Putamen (tissue), 1 donor: ENCODE results near the gene OPN5.

ENCODE experiments used
- DNase-seq: peaks from one replicate; pipeline ENCODE4 v3.0.0-alpha.2; 2016; ENCODE audit warnings: low spot score

Gene OPN5

DNA sequence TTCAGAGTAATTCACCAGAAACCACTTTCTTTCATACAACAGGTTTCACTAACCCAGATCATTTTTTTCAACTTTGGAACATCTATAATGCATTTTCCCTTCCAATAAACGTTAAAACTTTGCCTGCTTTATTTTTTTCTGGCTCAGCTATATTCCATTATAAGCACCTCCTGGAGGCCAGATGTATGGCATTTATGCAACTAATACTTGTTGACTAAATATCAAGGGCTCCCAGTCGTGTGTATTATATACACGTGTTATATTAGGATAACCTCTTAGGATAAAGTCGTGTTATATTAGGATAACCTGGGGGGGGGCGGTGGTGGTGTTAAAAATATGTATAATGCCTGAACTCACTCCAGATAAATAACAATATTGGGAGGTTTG lies 6.7 kb downstream of the OPN5 start:
- no peak for DNase-seq

- DNase-seq, result no peak
These were observed 7.7 kb downstream of the OPN5 start for GRCh38 chr6:47789553-47789952.

- DNase-seq, result no peak
These were observed 10.4 kb downstream of the OPN5 start for GRCh38 chr6:47792216-47792733.

DNA sequence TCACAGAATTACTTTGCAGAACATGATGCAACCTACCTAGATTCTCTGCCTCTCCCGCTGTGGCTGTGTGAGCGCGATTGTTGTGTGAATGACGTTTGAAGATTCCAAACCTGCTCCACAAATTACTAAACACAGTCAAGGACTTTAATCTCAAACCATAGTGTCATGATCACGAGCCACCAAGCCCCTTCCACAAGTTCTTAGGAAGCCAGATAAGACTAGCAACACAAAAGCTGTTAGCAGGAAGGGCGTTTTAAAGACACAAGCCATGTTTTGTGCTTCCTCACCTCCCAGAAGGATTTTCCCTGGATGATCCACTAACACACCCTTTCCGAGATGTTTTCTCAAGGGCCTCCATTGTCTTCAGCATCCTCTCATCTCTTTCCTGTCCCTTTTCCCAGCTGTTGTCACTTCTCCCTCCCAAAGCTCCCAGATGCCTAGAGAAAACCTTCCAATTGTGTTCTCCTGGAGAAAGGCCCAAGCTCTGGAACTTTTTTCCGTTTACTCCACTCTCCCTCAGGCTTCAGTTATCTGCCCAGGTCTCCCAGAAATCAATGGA lies 12.8 kb downstream of the OPN5 start:
- no peak for DNase-seq

DNA sequence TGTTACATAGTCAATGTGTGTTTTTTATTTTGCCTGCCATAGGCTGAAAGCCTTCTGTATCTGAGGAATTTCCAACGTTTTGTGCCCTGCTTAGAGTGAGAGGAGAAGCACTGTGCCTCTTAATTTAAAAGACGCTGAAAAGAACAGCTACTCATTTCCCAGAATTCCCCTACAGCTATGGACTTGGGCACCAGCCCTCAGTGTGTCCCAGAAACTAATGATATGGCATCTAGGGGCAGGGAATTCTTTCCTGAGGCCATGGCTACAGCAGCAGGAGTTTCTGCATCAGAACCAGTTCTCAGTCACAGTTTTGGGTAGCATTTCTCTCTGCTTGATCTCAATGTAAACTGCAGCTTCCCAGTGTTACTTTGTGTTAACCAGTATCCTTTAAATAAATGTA lies 20.2 kb downstream of the OPN5 start:
- DNase-seq, result no peak

DNA sequence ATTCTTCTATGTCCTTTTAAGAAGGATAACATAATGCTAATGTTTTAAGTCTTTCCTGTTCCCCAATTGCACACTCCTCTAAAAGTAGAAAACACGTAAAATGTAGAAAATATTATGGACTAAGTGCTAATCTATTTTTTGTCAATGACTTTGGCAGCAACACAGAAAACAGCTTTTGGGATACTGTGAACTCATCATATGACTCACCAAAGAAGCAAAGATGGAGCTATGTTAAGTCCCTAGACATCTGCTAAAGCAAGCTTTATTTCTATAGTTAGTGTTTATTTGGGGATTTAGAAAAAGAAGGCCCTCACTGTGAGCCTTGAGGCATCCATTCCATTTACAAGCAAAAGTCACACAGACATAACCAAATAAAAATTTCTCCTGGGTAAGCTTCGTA lies 23.0 kb downstream of the OPN5 start:
- DNase-seq, result no peak

DNA sequence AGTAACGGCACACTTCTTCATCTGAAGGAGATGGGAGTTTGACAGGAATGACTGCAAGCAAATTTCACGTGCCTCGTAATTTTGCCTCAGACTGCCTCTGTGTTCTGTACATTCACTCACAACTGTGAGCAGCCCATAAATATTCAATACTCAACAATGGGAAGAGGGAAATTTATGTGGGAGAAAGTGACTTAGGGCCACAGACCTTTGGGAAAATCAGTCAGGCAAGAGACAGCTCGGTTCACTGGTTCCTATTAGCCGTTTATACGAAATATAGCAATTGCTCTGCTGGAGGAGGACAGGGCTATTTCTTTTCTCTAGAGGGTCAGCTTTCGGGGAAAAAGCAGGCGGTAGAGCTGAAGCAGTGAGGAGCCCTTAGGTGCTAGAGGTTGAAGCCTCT lies 28.0 kb downstream of the OPN5 start:
- DNase-seq, result no peak

DNA sequence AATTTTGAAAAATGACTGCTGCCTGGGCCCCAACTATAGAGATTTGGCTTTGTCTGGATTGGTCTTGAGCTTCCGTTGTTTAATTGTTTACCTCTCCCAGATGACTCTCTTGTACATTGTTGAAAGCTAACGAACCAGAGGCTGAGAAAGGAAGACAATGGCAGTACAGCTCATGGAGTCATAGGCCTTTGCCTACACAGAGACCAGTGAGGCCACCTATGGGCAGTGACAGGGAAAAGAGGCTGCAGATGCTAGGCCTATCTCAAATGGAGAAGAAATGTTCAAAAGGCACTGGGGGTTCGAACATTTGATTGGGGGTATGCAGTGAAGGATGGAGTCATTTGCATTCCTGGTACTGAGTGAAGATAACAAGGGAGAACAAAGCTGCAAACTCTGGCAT lies 29.1 kb downstream of the OPN5 start:
- no peak for DNase-seq

DNA sequence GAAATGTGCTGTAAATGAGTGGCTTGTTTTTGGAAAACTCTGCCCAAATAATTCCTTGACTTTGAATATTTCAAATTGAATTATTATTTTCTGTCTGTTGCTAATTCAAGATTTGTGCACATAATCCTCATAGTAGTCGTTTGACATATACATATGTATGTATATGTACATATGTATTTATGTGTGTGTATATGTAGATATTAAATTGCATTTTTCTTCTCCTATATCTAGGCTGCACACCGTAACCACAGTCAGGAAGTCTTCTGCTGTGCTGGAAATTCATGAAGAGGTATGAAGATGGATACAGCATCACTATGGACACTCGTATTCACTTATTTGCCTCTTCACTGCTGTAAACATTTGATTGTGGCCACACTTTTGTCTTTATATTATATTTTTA lies 29.6 kb downstream of the OPN5 start:
- no peak for DNase-seq

DNA sequence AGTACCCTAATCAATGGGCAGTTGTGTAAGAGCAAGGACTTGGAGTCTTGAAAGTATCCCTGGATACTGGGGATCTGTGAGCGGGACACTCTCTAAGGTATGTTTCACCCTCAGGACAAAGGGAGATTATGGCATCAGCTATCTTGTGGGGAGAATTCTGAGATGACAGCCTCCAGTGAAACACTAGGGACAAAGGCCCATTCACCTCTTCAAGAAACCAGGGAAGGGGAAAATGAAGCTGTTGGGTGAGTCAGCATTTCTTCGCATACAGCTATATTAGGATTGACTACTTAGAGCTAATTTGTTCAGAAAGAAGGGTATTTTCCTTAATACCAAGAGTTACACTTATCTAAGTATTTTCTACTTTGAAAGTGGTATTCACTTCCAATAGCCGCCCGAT lies 35.9 kb downstream of the OPN5 start:
- DNase-seq, result no peak

DNA sequence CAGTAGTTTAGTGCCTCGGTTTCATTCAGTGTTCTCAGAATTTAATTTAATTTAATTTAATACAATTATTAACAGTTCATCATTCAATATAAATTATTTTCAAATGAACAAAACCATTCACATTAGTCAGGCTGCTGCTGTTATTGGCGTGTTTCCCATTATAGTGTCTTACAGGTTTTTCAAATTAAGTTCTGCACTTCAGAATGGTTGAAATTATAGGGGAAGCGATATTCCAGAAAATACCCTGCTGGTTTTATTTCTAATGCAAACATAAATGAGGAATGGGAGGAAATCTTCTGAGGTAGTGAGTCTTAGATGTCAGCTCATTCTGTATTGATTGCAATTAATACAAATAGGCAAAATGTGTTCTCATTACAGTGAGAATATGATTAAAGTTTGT lies 37.6 kb downstream of the OPN5 start:
- no peak for DNase-seq

- no peak for DNase-seq
These were observed 41.2 kb downstream of the OPN5 start for GRCh38 chr6:47822856-47823554.

- no peak for DNase-seq
These were observed 50.7 kb downstream of the OPN5 start for GRCh38 chr6:47832386-47833100.

- no peak for DNase-seq
These were observed 52.4 kb downstream of the OPN5 start for GRCh38 chr6:47834196-47834595.

DNA sequence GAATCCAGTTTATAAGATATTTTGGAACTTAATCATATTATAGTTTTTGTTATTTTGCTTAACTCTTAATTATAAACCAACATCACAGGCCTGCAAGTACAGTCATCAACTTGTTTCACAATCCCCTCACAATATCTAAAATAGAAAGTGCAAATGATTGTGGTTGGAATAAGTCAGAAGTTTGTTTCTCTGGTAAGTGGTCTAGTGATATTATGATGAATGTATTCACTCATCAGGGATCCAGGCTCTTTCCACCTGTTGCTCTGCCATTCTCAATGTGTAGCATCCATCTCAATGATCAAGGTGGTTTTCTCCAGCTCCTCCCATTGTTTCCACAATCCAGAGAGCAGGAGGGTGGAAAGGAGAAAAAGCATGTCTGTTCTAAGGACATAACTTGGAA lies 54.2 kb downstream of the OPN5 start:
- no peak for DNase-seq

GRCh38 chr6:47836639-47837038 lies 54.8 kb downstream of the OPN5 start:
- DNase-seq, result no peak

DNA sequence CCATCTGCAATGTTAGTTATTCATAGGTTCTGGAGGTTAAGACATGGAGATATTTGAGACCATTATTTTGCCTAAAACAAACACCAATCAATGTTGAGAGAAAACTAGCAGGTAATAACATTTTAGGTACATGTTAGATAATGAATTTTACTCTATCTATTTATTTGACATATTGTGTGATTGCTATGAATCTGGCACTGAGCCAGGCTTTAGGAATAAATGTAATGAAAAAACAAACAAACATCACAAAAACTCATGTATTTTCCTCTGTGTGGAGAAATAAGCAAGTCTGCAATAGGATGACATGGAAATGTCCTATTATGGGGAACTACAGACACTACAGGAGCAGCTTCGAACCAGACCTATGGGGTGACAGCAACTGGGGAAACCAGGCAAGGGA lies 57.8 kb downstream of the OPN5 start:
- no peak for DNase-seq

DNA sequence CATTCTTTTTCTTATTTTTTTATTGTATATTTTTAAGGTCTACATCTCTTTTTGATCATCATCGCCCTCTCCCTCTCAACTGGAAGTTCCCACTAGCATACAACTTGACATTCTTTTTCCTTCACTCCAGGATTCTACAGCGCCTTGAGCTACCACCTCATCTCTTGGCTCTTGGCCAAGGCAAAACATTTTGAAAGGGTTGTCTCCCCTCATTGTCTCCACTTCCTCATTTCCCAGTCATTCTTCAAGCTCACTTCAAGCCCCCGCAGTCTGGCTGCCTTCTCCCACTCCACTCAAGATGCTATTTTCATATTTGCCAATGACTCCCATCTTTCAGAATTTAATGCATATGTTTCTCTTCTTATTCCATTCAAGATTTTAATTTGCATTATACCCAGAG lies 63.0 kb downstream of the OPN5 start:
- no peak for DNase-seq

DNA sequence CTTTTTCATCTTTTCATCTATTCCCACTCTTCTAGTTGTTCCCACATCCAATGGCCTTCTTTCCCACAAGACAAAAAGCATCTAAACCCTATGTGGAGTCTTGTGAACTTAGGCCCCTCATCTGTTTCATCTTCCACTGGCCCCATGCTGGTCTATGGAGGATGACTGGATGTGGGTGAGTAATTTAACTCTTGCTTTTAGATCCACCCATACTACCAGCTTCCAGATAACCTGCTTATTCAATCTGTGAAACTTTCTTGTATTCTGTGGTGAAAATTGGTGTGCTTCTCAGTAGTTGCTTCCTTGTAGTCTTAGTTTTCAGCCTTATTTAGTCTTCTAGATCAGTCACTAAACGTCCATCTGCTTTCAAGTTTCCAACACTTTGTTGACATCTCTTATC lies 64.9 kb downstream of the OPN5 start:
- DNase-seq, result no peak

DNA sequence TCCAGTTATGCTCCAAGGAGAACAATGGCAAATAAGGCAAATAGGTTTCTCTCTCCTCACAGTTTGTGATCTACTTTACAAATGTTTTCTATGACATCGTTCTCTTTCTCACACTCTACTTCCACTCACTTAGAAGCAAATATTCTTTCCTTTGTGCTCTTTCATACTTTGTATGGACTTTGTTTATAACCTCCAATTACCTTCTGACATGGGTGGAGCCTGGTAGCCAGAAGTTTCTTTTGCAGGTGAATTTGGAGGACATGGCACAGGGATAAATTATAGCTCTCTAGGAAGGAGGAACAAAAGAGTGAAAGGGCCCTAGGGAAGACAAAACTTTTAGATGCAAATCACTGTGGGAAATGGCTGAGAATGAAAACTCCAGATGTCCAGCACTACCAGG lies 69.3 kb downstream of the OPN5 start:
- no peak for DNase-seq

DNA sequence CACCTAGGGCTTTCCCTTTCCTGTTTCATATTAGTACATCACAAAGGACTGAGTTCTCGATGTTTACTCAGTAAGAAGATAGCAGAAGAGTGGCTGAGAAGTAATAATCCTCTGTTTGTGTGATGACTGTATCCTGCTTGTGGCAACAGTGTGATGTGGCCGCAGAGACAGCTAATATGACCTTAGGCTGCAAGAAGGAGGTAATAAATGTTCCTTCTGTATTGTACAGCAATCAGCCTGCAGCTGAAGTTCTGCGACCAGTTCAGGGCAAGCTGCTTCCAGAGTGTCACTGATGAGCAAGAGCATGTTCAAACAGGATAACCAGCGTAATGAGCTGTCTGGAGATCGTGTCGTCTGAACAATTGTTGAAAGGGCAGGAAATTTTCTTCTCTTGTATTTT lies 70.9 kb downstream of the OPN5 start:
- no peak for DNase-seq

- DNase-seq, result no peak
These were observed 71.9 kb downstream of the OPN5 start for GRCh38 chr6:47853766-47854165.

GRCh38 chr6:47854971-47855370 lies 73.1 kb downstream of the OPN5 start:
- no peak for DNase-seq

DNA sequence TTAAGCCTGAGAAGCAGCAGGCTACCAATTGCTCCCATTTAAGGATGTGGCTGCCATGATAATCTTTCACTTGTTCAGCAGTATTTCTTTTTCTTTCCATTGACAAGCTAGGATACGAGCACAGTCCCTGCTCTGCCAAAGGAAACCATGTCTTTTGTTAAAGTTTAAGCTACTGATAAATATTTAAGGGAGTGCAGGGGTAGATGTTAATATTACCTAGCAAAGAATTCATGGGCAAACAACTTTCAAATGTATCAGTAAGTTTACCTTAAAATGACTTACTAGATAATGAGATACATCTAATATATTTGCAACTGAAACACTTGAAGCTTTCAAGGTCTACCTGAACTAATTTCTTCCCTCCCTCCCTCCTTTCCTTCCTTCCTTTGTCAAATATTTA lies 77.3 kb downstream of the OPN5 start:
- DNase-seq, result no peak
